HEK293T (cell line): Measurements from ENCODE around the gene KIT.

ENCODE experiments used
- CTCF ChIA-PET: fragments of 350-600 bp; formaldehyde crosslinking; extraction: SDS; loops from one replicate; lab custom pipeline; 2021; ENCODE audit warnings: antibody characterized with exemption, inconsistent platforms; lab: Yijun Ruan, JAX
- POLR2A ChIA-PET: fragments of 350-600 bp; formaldehyde crosslinking; extraction: SDS; loops from one replicate; lab custom pipeline; 2020; ENCODE audit warnings: antibody characterized with exemption, inconsistent platforms; lab: Yijun Ruan, JAX
- DNase-seq: peaks from one replicate; pipeline ENCODE4 v3.0.0; 2012; ENCODE audit warnings: mixed read lengths; ENCODE audit errors: extremely low spot score
- ARNT ChIP-seq: fragments of 450-650 bp; IDR thresholded peaks from 2 replicates; pipeline ENCODE4 v1.6.1; 2017; ENCODE audit warnings: mild to moderate bottlenecking
- BHLHE40 ChIP-seq: fragments of 450-650 bp; IDR thresholded peaks from 2 replicates; pipeline ENCODE4 v1.6.1; 2016; ENCODE audit warnings: mild to moderate bottlenecking, moderate library complexity, borderline replicate concordance
- CTBP1 ChIP-seq: fragments of 450-650 bp; IDR thresholded peaks from 2 replicates; pipeline ENCODE4 v1.6.1; 2016; ENCODE audit warnings: borderline replicate concordance
- ELF4 ChIP-seq: fragments of 450-650 bp; IDR thresholded peaks from 2 replicates; pipeline ENCODE4 v1.6.1; 2017; ENCODE audit warnings: antibody characterized with exemption
- FOXA1 ChIP-seq: fragments of 450-650 bp; IDR thresholded peaks from 2 replicates; pipeline ENCODE4 v1.6.1; 2016; ENCODE audit warnings: mild to moderate bottlenecking
- FOXK2 ChIP-seq: fragments of 450-650 bp; IDR thresholded peaks from 2 replicates; pipeline ENCODE4 v1.6.1; 2016; ENCODE audit warnings: mild to moderate bottlenecking
- FOXM1 ChIP-seq: fragments of 450-650 bp; IDR thresholded peaks from 2 replicates; pipeline ENCODE4 v1.6.1; 2017; ENCODE audit warnings: mild to moderate bottlenecking, borderline replicate concordance
- HDGF ChIP-seq: fragments of 450-650 bp; IDR thresholded peaks from 2 replicates; pipeline ENCODE4 v1.6.1; 2017; ENCODE audit warnings: antibody characterized with exemption, borderline replicate concordance
- L3MBTL2 ChIP-seq: fragments of 450-650 bp; conservative IDR thresholded peaks from 2 replicates; pipeline ENCODE4 v1.6.1; 2016; ENCODE audit warnings: mild to moderate bottlenecking
- LEF1 ChIP-seq: fragments of 450-650 bp; IDR thresholded peaks from 2 replicates; pipeline ENCODE4 v1.6.1; 2017; ENCODE audit warnings: mild to moderate bottlenecking, borderline replicate concordance
- NFRKB ChIP-seq: fragments of 450-650 bp; IDR thresholded peaks from 2 replicates; pipeline ENCODE4 v1.6.1; 2016; ENCODE audit warnings: mild to moderate bottlenecking, moderate library complexity
- PKNOX1 ChIP-seq: fragments of 450-650 bp; IDR thresholded peaks from 2 replicates; pipeline ENCODE4 v1.6.1; 2016
- SP1 ChIP-seq: fragments of 450-650 bp; IDR thresholded peaks from 2 replicates; pipeline ENCODE4 v1.6.1; 2017
- SUZ12 ChIP-seq: fragments of 450-650 bp; IDR thresholded peaks from 2 replicates; pipeline ENCODE4 v1.6.1; 2016; ENCODE audit warnings: mild to moderate bottlenecking
- TARDBP ChIP-seq: fragments of 450-650 bp; IDR thresholded peaks from 2 replicates; pipeline ENCODE4 v1.6.1; 2016
- ZNF384 ChIP-seq: fragments of 450-650 bp; IDR thresholded peaks from 2 replicates; pipeline ENCODE4 v1.6.1; 2016

The KIT gene

GRCh38 chr4:54683616-54684346 is 26.0 kb downstream of the KIT start:
- ChIA-PET POLR2A (no interaction called here), CTCF (no interaction called here)
- TF ChIP-seq BHLHE40: no peak
- no peak for TF ChIP-seq HDGF
- no peak for TF ChIP-seq NFRKB
- no peak for TF ChIP-seq CTBP1
- TF ChIP-seq ZNF384: no peak
- no peak for TF ChIP-seq FOXA1
- no peak for TF ChIP-seq SUZ12
- no peak for TF ChIP-seq FOXK2
- no peak for TF ChIP-seq ARNT
- TF ChIP-seq PKNOX1: no peak
- no peak for TF ChIP-seq ELF4
- TF ChIP-seq FOXM1: no peak
- no peak for TF ChIP-seq SP1
- TF ChIP-seq L3MBTL2: no peak
- TF ChIP-seq TARDBP: no peak
- no peak for TF ChIP-seq LEF1
- no peak for DNase-seq

GRCh38 chr4:54685810-54686209 is 28.1 kb downstream of the KIT start:
- POLR2A ChIA-PET: no interaction called here
- CTCF ChIA-PET: no interaction called here
- DNase-seq: no peak
- TF ChIP-seq BHLHE40: no peak
- no peak for TF ChIP-seq ELF4
- TF ChIP-seq LEF1: no peak
- TF ChIP-seq CTBP1: no peak
- TF ChIP-seq FOXM1: no peak
- no peak for TF ChIP-seq NFRKB
- TF ChIP-seq ARNT: no peak
- TF ChIP-seq FOXK2: no peak
- TF ChIP-seq L3MBTL2: no peak
- TF ChIP-seq HDGF: no peak
- no peak for TF ChIP-seq FOXA1
- TF ChIP-seq ZNF384: no peak
- no peak for TF ChIP-seq PKNOX1
- TF ChIP-seq SUZ12: no peak
- no peak for TF ChIP-seq TARDBP
- TF ChIP-seq SP1: no peak

GRCh38 chr4:54687887-54688841 is 30.4 kb downstream of the KIT start:
- TF ChIP-seq ZNF384 (no peak), LEF1 (no peak), TARDBP (no peak), FOXK2 (no peak), ELF4 (no peak), FOXM1 (no peak), BHLHE40 (no peak), SP1 (no peak), SUZ12 (no peak), CTBP1 (no peak), L3MBTL2 (no peak)
- no peak for DNase-seq
- POLR2A ChIA-PET: no interaction called here
- CTCF ChIA-PET: no interaction called here

GRCh38 chr4:54695337-54695736 is 37.6 kb downstream of the KIT start:
- CTCF ChIA-PET: no interaction called here
- no peak for DNase-seq
- POLR2A ChIA-PET: no interaction called here
- TF ChIP-seq BHLHE40 (no peak), FOXA1 (no peak), HDGF (no peak), ELF4 (no peak), FOXM1 (no peak), PKNOX1 (no peak), SUZ12 (no peak), CTBP1 (no peak)

GRCh38 chr4:54695788-54696187 is 38.0 kb downstream of the KIT start:
- CTCF ChIA-PET: no interaction called here
- TF ChIP-seq SUZ12 (no peak), BHLHE40 (no peak), FOXK2 (no peak), ZNF384 (no peak), ELF4 (no peak), ARNT (no peak), HDGF (no peak), SP1 (no peak), CTBP1 (no peak), NFRKB (no peak), FOXM1 (no peak), L3MBTL2 (no peak)
- POLR2A ChIA-PET: no interaction called here
- DNase-seq: no peak
